ENCODE measurements around the gene TRAPPC2.
"Not testable (repeated sequence)": the region's sequence is repeated elsewhere in the genome, so short reads cannot be mapped to it uniquely, and the experiment has no call there.

Gene TRAPPC2

GRCh38 chrX:13742397-13743176 is 8.2 kb upstream of the TRAPPC2 start:
- no peak for DNase-seq

- DNase-seq: no peak
These were observed 7.3 kb upstream of the TRAPPC2 start for GRCh38 chrX:13741695-13742094.

GRCh38 chrX:13733506-13733905 is 914 bp downstream of the TRAPPC2 start:
- DNase-seq: no peak

- peak; percentile 56 for DNase-seq
These were observed 2.0 kb downstream of the TRAPPC2 start for GRCh38 chrX:13732246-13733067.

- not testable (repeated sequence) for DNase-seq
These were observed 3.9 kb downstream of the TRAPPC2 start for GRCh38 chrX:13730523-13730922.

- DNase-seq: not testable (repeated sequence)
These were observed 7.8 kb downstream of the TRAPPC2 start for GRCh38 chrX:13726583-13726982.

GRCh38 chrX:13724878-13725277 is 9.5 kb downstream of the TRAPPC2 start:
- not testable (repeated sequence) for DNase-seq

GRCh38 chrX:13721819-13722519 is 12.5 kb downstream of the TRAPPC2 start:
- peak; percentile 39 for DNase-seq

- no peak for DNase-seq
These were observed 13.0 kb downstream of the TRAPPC2 start for GRCh38 chrX:13721371-13721770.

- DNase-seq: no peak
These were observed 15.1 kb downstream of the TRAPPC2 start for GRCh38 chrX:13719192-13719856.

GRCh38 chrX:13717700-13718472 is 16.5 kb downstream of the TRAPPC2 start:
- DNase-seq: peak; percentile 71

GRCh38 chrX:13716905-13717304 is 17.5 kb downstream of the TRAPPC2 start:
- no peak for DNase-seq

- DNase-seq: no peak
These were observed 18.0 kb downstream of the TRAPPC2 start for GRCh38 chrX:13716455-13716854.

- DNase-seq: no peak
These were observed 23.3 kb downstream of the TRAPPC2 start for GRCh38 chrX:13711141-13711540.

GRCh38 chrX:13703589-13703988 is 30.8 kb downstream of the TRAPPC2 start:
- DNase-seq: no peak

GRCh38 chrX:13703135-13703534 is 31.3 kb downstream of the TRAPPC2 start:
- no peak for DNase-seq

- no peak for DNase-seq
These were observed 32.2 kb downstream of the TRAPPC2 start for GRCh38 chrX:13702111-13702789.

- no peak for DNase-seq
These were observed 34.0 kb downstream of the TRAPPC2 start for GRCh38 chrX:13700380-13700779.

- DNase-seq: no peak
These were observed 35.1 kb downstream of the TRAPPC2 start for GRCh38 chrX:13699183-13699826.

- DNase-seq: no peak
These were observed 36.0 kb downstream of the TRAPPC2 start for GRCh38 chrX:13698432-13698831.

- DNase-seq: no peak
These were observed 36.4 kb downstream of the TRAPPC2 start for GRCh38 chrX:13697976-13698375.

Measured in femur (tissue), 1 donor.